Ishikawa (cell line): Measurements from ENCODE around the gene NF1.

Source experiments
- CEBPB ChIP-seq: IDR thresholded peaks from 2 replicates; pipeline ENCODE4 v1.6.1; 2012
- CREB1 ChIP-seq: IDR thresholded peaks from 2 replicates; pipeline ENCODE4 v1.6.1; 2012; ENCODE audit warnings: low read depth
- EGR1 ChIP-seq: IDR thresholded peaks from 2 replicates; pipeline ENCODE4 v1.6.1; 2012
- EP300 ChIP-seq: IDR thresholded peaks from 2 replicates; pipeline ENCODE4 v1.6.1; 2012; ENCODE audit warnings: borderline replicate concordance
- FOXM1 ChIP-seq: IDR thresholded peaks from 2 replicates; pipeline ENCODE4 v1.6.1; 2012; ENCODE audit warnings: low read depth, borderline replicate concordance
- NFIC ChIP-seq: IDR thresholded peaks from 2 replicates; pipeline ENCODE4 v1.6.1; 2012
- RAD21 ChIP-seq: IDR thresholded peaks from 2 replicates; pipeline ENCODE4 v1.6.1; 2012; ENCODE audit warnings: low read depth
- TAF1 ChIP-seq: IDR thresholded peaks from 2 replicates; pipeline ENCODE4 v1.6.1; 2012; ENCODE audit warnings: low read depth, mild to moderate bottlenecking
- TCF12 ChIP-seq: IDR thresholded peaks from 2 replicates; pipeline ENCODE4 v1.6.1; 2012; ENCODE audit warnings: low read depth
- TEAD4 ChIP-seq: IDR thresholded peaks from 2 replicates; pipeline ENCODE4 v1.6.1; 2012
- YY1 ChIP-seq: IDR thresholded peaks from 2 replicates; pipeline ENCODE4 v1.6.1; 2012; ENCODE audit warnings: low read depth
- ZBTB7A ChIP-seq: IDR thresholded peaks from 2 replicates; pipeline ENCODE4 v1.6.1; 2012; ENCODE audit warnings: low read depth
- TF ChIP-seq, protein P1 (sequence below): IDR thresholded peaks from 2 replicates; pipeline ENCODE4 v1.6.1; 2012
- TF ChIP-seq, protein P2 (sequence below): IDR thresholded peaks from 2 replicates; pipeline ENCODE4 v1.6.1; 2012
- TF ChIP-seq, protein P3 (sequence below): IDR thresholded peaks from 2 replicates; pipeline ENCODE4 v1.6.1; 2012; ENCODE audit warnings: low read depth, mild to moderate bottlenecking

Gene NF1

DNA sequence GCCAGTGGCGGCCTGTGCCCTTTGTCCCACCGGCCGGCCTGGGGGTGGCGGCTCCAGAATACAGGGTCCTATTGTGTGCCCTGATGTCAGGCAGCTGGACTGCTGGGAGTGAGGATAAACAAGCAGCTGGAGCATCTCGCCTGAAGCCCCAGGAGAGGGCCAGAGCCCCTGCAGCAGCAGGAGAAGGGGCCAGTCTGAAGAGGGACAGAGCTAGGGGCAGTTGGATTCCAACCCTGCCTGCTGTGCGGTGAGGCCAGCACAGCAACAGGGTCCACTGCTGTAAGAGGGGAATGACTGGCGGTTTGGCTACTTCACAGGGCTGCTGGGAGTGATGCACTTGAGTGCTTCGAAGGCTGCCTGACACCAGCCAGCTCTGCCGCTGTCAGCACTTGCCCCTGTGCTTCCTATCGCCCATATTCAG, 321.7 kb downstream of the NF1 start:
- TF ChIP-seq EGR1 (no peak), ZBTB7A (no peak), EP300 (no peak), TEAD4 (no peak), FOXM1 (no peak), TAF1 (no peak)
- TF ChIP-seq, protein P1, sequence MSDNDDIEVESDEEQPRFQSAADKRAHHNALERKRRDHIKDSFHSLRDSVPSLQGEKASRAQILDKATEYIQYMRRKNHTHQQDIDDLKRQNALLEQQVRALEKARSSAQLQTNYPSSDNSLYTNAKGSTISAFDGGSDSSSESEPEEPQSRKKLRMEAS = no peak

DNA sequence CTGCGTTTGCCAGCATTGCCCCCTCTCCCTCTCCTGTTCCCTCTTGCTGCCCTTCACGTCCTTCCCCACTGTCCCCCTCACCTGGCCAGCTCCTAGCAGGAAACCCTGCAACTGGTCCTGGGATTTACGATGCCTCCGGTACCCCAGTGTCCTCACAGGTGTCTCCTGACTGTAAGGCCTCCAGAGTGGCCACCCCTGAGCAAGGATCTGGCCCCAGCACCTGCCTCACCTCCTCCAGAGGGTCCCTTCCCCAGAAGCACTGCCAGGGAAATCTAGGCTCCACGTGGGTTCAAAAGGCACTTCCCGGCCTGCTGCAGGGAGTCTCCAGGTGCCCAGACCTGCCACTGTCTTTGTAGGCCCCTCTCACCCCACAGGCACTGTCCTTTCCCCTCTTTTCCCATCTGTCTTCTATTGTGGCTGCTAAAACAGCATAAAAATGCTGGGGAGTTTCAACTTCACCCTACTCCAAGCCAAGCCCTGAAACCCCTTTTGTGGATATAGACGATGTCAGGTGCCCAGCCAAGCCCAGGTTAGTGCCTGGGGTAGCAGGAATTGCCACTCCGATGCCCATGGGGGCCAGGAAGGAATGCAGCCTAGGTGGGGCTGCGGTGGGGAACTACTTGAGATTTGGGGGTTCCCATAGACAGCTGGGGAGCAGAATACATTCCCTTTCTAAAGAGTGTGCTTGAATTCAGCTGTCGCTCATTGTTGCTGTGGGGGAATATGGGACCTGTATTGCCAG, 322.4 kb downstream of the NF1 start:
- TF ChIP-seq YY1 = no peak
- no peak for TF ChIP-seq RAD21
- TF ChIP-seq, protein P2, sequence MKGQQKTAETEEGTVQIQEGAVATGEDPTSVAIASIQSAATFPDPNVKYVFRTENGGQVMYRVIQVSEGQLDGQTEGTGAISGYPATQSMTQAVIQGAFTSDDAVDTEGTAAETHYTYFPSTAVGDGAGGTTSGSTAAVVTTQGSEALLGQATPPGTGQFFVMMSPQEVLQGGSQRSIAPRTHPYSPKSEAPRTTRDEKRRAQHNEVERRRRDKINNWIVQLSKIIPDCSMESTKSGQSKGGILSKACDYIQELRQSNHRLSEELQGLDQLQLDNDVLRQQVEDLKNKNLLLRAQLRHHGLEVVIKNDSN = no peak
- TF ChIP-seq TCF12 = no peak
- TF ChIP-seq CEBPB = no peak
- TF ChIP-seq, protein P3, sequence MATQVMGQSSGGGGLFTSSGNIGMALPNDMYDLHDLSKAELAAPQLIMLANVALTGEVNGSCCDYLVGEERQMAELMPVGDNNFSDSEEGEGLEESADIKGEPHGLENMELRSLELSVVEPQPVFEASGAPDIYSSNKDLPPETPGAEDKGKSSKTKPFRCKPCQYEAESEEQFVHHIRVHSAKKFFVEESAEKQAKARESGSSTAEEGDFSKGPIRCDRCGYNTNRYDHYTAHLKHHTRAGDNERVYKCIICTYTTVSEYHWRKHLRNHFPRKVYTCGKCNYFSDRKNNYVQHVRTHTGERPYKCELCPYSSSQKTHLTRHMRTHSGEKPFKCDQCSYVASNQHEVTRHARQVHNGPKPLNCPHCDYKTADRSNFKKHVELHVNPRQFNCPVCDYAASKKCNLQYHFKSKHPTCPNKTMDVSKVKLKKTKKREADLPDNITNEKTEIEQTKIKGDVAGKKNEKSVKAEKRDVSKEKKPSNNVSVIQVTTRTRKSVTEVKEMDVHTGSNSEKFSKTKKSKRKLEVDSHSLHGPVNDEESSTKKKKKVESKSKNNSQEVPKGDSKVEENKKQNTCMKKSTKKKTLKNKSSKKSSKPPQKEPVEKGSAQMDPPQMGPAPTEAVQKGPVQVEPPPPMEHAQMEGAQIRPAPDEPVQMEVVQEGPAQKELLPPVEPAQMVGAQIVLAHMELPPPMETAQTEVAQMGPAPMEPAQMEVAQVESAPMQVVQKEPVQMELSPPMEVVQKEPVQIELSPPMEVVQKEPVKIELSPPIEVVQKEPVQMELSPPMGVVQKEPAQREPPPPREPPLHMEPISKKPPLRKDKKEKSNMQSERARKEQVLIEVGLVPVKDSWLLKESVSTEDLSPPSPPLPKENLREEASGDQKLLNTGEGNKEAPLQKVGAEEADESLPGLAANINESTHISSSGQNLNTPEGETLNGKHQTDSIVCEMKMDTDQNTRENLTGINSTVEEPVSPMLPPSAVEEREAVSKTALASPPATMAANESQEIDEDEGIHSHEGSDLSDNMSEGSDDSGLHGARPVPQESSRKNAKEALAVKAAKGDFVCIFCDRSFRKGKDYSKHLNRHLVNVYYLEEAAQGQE = no peak
- no peak for TF ChIP-seq TAF1
- TF ChIP-seq ZBTB7A = no peak
- no peak for TF ChIP-seq FOXM1
- no peak for TF ChIP-seq TEAD4

DNA sequence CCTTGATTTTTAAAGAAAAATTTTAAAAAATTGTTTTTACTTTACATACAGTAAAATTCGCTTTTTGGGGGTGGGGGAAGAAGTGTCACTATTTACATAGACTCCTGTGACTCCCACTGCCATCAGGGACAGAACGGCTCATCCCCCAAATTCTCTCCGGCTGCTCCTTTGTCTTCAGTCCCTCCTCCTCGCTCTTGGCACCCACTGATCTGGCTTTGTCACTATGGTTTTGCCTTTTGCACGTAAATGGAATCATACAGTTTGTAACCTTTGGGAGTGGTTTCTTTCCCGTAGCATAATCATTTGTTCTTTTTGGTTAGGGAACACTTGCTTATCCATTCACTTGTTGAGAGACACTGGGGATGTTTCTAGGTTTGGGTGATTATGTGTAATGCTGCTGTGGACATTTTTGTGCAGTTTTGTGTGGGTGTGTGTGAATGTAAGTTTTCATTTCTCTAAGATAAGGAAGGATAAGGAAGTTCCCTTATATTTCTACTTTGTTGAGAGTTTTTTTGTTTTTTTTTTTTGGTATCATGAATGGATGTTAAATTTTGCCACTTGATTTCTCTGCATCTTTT, 324.1 kb downstream of the NF1 start:
- TF ChIP-seq, protein P2 = no peak
- TF ChIP-seq EGR1 (no peak), RAD21 (no peak), YY1 (no peak), EP300 (no peak), TCF12 (no peak), CEBPB (no peak), FOXM1 (no peak)
- TF ChIP-seq, protein P3 = no peak

DNA sequence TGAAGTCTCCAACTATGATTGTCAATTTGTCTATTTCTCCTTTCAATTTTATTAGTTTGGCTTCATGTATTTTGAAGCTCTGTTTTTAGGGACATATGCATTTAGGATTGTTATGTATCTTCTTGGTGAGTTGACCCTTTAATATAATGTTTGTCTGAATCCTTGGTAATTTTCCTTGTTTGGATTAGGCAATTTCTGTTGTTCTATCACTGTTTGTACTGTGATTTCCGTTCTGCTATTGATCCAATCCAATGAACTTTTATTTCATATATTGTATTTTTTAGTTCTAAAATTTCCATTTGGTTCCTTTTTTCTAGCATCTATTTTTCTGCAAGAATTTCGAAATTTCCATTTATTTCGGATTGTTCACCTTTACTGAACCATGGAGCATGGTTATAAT, 327.7 kb downstream of the NF1 start:
- no peak for TF ChIP-seq ZBTB7A
- no peak for TF ChIP-seq RAD21
- TF ChIP-seq, protein P2 = no peak
- no peak for TF ChIP-seq TEAD4
- no peak for TF ChIP-seq TCF12
- TF ChIP-seq FOXM1 = no peak
- TF ChIP-seq CREB1 = no peak
- TF ChIP-seq, protein P3 = no peak
- no peak for TF ChIP-seq YY1
- TF ChIP-seq EGR1 = no peak
- no peak for TF ChIP-seq NFIC
- no peak for TF ChIP-seq CEBPB
- TF ChIP-seq, protein P1 = no peak
- no peak for TF ChIP-seq EP300
- TF ChIP-seq TAF1 = no peak
